Pancreas (tissue), 10 donors: ENCODE data around the gene RCBTB1. TPM values are rescaled to one million over a fixed set of nuclear protein-coding genes. Genes with fewer than 3 reads are reported as not detected.

Experiments used
- ATAC-seq, 4 donors: fragments of 200-7000 bp; cut with Tn5 transposase; one replicate each; pipeline versions ENCODE4 v1.8.0 to v1.9.1; 2020; ENCODE audit warnings: mild to moderate bottlenecking in 4 of 4, moderate library complexity in 4 of 4
- DNase-seq, 6 donors: peaks; one replicate each; pipeline ENCODE4 v3.0.0-alpha.2; 2020
- FAIRE-seq: peaks from 2 replicates; lab custom pipeline; 2012; peaks lifted over from hg19 to GRCh38; lab: Jason Lieb, UNC
- H3K27ac ChIP-seq, 4 donors: fragments of 200-600 bp; sonication (generic); 1 replicate in 3 of 4; 2 replicates in 1 of 4; pipeline versions ENCODE4 v1.5.0 to v1.8.0; 2020
- H3K27me3 ChIP-seq, 4 donors: fragments of 200-600 bp; one replicate each; pipeline ENCODE4 v1.8.0; 2021
- H3K36me3 ChIP-seq, 3 donors: fragments of 200-600 bp; sonication (generic) in 1 of 3; one replicate each; pipeline versions ENCODE4 v1.5.0 to v1.8.0; 2020 to 2021
- H3K4me1 ChIP-seq, 3 donors: fragments of 200-600 bp; one replicate each; pipeline ENCODE4 v1.8.0; 2021
- H3K4me3 ChIP-seq, 4 donors: fragments of 200-600 bp; sonication (generic) in 2 of 4; one replicate each; pipeline versions ENCODE4 v1.5.0 to v1.8.0; 2020 to 2021
- H3K9me3 ChIP-seq, 4 donors: fragments of 200-600 bp; one replicate each; pipeline ENCODE4 v1.8.0; 2021
- WGBS, 2 donors: extraction: QIAGEN DNeasy Blood & Tissue Kit; methylation state at CpG; one replicate each; pipeline ENCODE4 v1.1.7; 2013; 5-methylcytosine and 5-hydroxymethylcytosine counted together
- intact Hi-C, 3 donors: fragments of 100-400 bp; cut with DNase I; formaldehyde crosslinking; loops; one replicate each; pipeline versions ENCODE4 v1.11.1 to v1.14.2; 2022
- polyA plus RNA-seq, 2 donors: library from polyadenylated mRNA; stranded (reverse); fragments of 200-250 nt; gene quantifications; one replicate each; pipeline ENCODE4 v1.2.3, GENCODE V29; 2013
- total RNA-seq, 6 donors: library from RNA; stranded (reverse); fragmentation: NEBNext Ultra II Directional in 4 of 6; extraction: Animal tissue kit (Norgen Biotek cat#: 25700) in 4 of 6; gene quantifications; one replicate each; pipeline versions ENCODE4 v1.2.1 to v1.2.4, GENCODE V29; 2021 to 2023
- TF ChIP-seq, protein P1 (sequence below), 4 donors: fragments of 200-600 bp; sonication (generic) in 3 of 4; IDR thresholded peaks; one replicate each; pipeline versions ENCODE4 v1.5.0 to v1.8.0; 2021; ENCODE audit warnings: antibody characterized with exemption in 4 of 4
- donor health status: healthy with polysubstance abuse.
- donor health status: DM: no; HTN: no; CAD: no; lungs with moderate emphysema.
- donor health status: DM: no; HTN: no; CAD: no.
- donor health status: control.
- donor health status: control.
- donor health status: Bipolar disorder and iron deficiency.
- donor health status: DM: yes; HTN: yes; CAD: no.
- donor health status: DM: no; HTN: no; CAD: no.
- donor health status: DM: no; HTN: no; CAD: no.
- donor health status: DM: yes; HTN: yes; CAD: no.

The RCBTB1 gene
- total RNA-seq, result 10 to 100 TPM in 1 of 6 donors, 1 to 10 TPM in 5; 5.3 to 14.4 (median 7.7) TPM
- polyA plus RNA-seq, result 10 to 100 TPM in 1 of 2 donors, 1 to 10 TPM in 1; 7.9 to 12.9 TPM

- Histone ChIP-seq H3K27me3 (no peaks in the 10 kb centered on the region), H3K4me3 (peak within 1 kb of the TSS; percentile 68 to 94 (median 88)), H3K27ac (peak within 1 kb of the TSS; percentile 66 to 91 (median 80)), H3K36me3 (no peaks in the 10 kb centered on the region), H3K4me1 (peaks cover 0 to 15% (median 0%) of the 10 kb centered on the region in 3 donors), H3K9me3 (no peaks in the 10 kb centered on the region)
- WGBS, 2 donors, result 0 to 1% methylated on average over 72 to 87 of the region's 87 CpGs
- intact Hi-C loops, result no loop called here
- FAIRE-seq (no peak), DNase-seq (peak; percentile 76 to 89 (median 79)), ATAC-seq (peak; percentile 93 to 98 (median 96))
- TF ChIP-seq, protein P1, sequence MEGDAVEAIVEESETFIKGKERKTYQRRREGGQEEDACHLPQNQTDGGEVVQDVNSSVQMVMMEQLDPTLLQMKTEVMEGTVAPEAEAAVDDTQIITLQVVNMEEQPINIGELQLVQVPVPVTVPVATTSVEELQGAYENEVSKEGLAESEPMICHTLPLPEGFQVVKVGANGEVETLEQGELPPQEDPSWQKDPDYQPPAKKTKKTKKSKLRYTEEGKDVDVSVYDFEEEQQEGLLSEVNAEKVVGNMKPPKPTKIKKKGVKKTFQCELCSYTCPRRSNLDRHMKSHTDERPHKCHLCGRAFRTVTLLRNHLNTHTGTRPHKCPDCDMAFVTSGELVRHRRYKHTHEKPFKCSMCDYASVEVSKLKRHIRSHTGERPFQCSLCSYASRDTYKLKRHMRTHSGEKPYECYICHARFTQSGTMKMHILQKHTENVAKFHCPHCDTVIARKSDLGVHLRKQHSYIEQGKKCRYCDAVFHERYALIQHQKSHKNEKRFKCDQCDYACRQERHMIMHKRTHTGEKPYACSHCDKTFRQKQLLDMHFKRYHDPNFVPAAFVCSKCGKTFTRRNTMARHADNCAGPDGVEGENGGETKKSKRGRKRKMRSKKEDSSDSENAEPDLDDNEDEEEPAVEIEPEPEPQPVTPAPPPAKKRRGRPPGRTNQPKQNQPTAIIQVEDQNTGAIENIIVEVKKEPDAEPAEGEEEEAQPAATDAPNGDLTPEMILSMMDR (IDR thresholded peaks at IDR 0.05), result no peak
Observed at GRCh38 chr13:49585220-49586157, at the start of gene RCBTB1. Gene RCBTB1 (minus strand): TSS chr13:49585558. CDS start chr13:49567279, 18,279 bp downstream.

- FAIRE-seq (no peak), ATAC-seq (no peak), DNase-seq (no peak)
- TF ChIP-seq, protein P1 (IDR thresholded peaks at IDR 0.05), result no peak
- no peaks in the 10 kb centered on the region for H3K27me3 ChIP-seq
- H3K36me3 ChIP-seq, result no peaks in the 10 kb centered on the region
- H3K4me3 ChIP-seq, result no peak overlapping the region
- no peaks in the 10 kb centered on the region for H3K9me3 ChIP-seq
- intact Hi-C loops, result no loop called here
- no peak overlapping the region for H3K27ac ChIP-seq
- 86 to 89% methylated on average over 4 of the region's 4 CpGs for WGBS, 2 donors
- H3K4me1 ChIP-seq, result no peaks in the 10 kb centered on the region
Observed at GRCh38 chr13:49633710-49634109, 48.4 kb upstream of the RCBTB1 start.

- Histone ChIP-seq H3K4me1 (no peaks in the 10 kb centered on the region), H3K4me3 (no peak overlapping the region), H3K36me3 (no peaks in the 10 kb centered on the region), H3K27ac (no peak overlapping the region), H3K9me3 (no peaks in the 10 kb centered on the region), H3K27me3 (no peaks in the 10 kb centered on the region)
- ATAC-seq, result no peak
- DNase-seq, result no peak
- FAIRE-seq, result no peak
- 74 to 89% methylated on average over 5 of the region's 5 CpGs for WGBS, 2 donors
- intact Hi-C loops, result no loop called here
- TF ChIP-seq, protein P1 (IDR thresholded peaks at IDR 0.05), result no peak
Observed at GRCh38 chr13:49632156-49632555, 46.8 kb upstream of the RCBTB1 start.

GRCh38 chr13:49630580-49630979 is 45.2 kb upstream of the RCBTB1 start:
- TF ChIP-seq, protein P1 (IDR thresholded peaks at IDR 0.05), result no peak
- H3K27ac ChIP-seq, result no peak overlapping the region

More at GRCh38 chr13:49630580-49630979, 45.2 kb upstream of the RCBTB1 start:
- intact Hi-C loops, result no loop called here
- Histone ChIP-seq H3K36me3 (no peaks in the 10 kb centered on the region), H3K4me3 (no peak overlapping the region), H3K4me1 (no peaks in the 10 kb centered on the region), H3K27me3 (no peaks in the 10 kb centered on the region), H3K9me3 (no peaks in the 10 kb centered on the region)
- no peak for FAIRE-seq
- ATAC-seq, result no peak
- no peak for DNase-seq
- 75 to 81% methylated on average over 16 of the region's 16 CpGs for WGBS, 2 donors
